H1 (cell line): Measurements from ENCODE around the gene KRT13. TPM values are rescaled to one million over a fixed set of nuclear protein-coding genes. Genes with fewer than 3 reads are reported as not detected.

Experiments
- CTCF ChIA-PET: fragments of 300-600 bp; sonication (Branson Sonifier 250); formaldehyde crosslinking; loops from one replicate; lab custom pipeline; 2021; ENCODE audit not compliant: partially characterized antibody; lab: Charles Lee
- POLR2A ChIA-PET: fragments of 300-600 bp; sonication (Branson Sonifier 250); formaldehyde crosslinking; loops from one replicate; lab custom pipeline; 2021; ENCODE audit warnings: inconsistent platforms; ENCODE audit not compliant: partially characterized antibody; lab: Charles Lee
- DNase-seq, 2 experiments: peaks; one replicate each; pipeline versions ENCODE4 v3.0.0 to v3.0.0-alpha.2; 2010 to 2022; ENCODE audit warnings: low spot score in 2 of 2, low read depth in 1 of 2, mixed read lengths in 1 of 2
- FAIRE-seq: peaks from 2 replicates; lab custom pipeline; 2011; peaks lifted over from hg19 to GRCh38; lab: Jason Lieb, UNC
- H2AFZ ChIP-seq: 2 replicates; pipeline ENCODE4 v1.8.1; 2012; ENCODE audit warnings: low read length, inconsistent platforms
- H2AK5ac ChIP-seq: 2 replicates; pipeline ENCODE4 v1.6.1; 2013; ENCODE audit warnings: low read depth, low read length
- H2BK120ac ChIP-seq: replicated peaks from 2 replicates; pipeline ENCODE3; 2013; ENCODE audit warnings: low read depth, low read length, inconsistent platforms
- H2BK12ac ChIP-seq: 2 replicates; pipeline ENCODE4 v1.6.1; 2013; ENCODE audit warnings: low read depth, low read length
- H2BK15ac ChIP-seq: 2 replicates; pipeline ENCODE4 v1.6.1; 2013; ENCODE audit warnings: low read length
- H2BK20ac ChIP-seq: 2 replicates; pipeline ENCODE4 v1.6.1; 2013; ENCODE audit warnings: low read length
- H2BK5ac ChIP-seq: 2 replicates; pipeline ENCODE4 v1.6.1; 2013; ENCODE audit warnings: low read depth, low read length
- H3K14ac ChIP-seq: 2 replicates; pipeline ENCODE4 v1.6.1; 2013; ENCODE audit warnings: inconsistent platforms; ENCODE audit not compliant: insufficient read length
- H3K18ac ChIP-seq: 2 replicates; pipeline ENCODE4 v1.6.1; 2013; ENCODE audit warnings: low read length; ENCODE audit errors: extremely low read depth
- H3K23ac ChIP-seq: 2 replicates; pipeline ENCODE4 v1.6.1; 2013; ENCODE audit warnings: inconsistent platforms; ENCODE audit not compliant: insufficient read length
- H3K23me2 ChIP-seq: 2 replicates; pipeline ENCODE4 v1.6.1; 2013; ENCODE audit warnings: low read depth, low read length
- H3K27ac ChIP-seq: 2 replicates; pipeline ENCODE4 v1.6.1; 2011; ENCODE audit warnings: low read depth, low read length, inconsistent platforms
- H3K27me3 ChIP-seq, 4 experiments: replicated peaks in 1 of 4; 1 replicate in 1 of 4; 2 replicates in 3 of 4; pipeline versions ENCODE4 v1.6.1 to v1.8.1; 2011 to 2013; ENCODE audit warnings: low read length in 3 of 4, mild to moderate bottlenecking in 3 of 4, inconsistent platforms in 2 of 4, mixed read lengths in 2 of 4, moderate library complexity in 1 of 4; ENCODE audit not compliant: control insufficient read depth in 3 of 4, insufficient read depth in 3 of 4; ENCODE audit errors: extremely low read depth in 1 of 4
- H3K36me3 ChIP-seq, 4 experiments: 2 replicates each; pipeline versions ENCODE4 v1.6.1 to v1.8.1; 2011 to 2013; ENCODE audit warnings: mild to moderate bottlenecking in 4 of 4, low read length in 3 of 4, moderate library complexity in 2 of 4, control low read depth in 1 of 4, inconsistent platforms in 1 of 4; ENCODE audit not compliant: insufficient read depth in 4 of 4, control insufficient read depth in 2 of 4
- H3K4ac ChIP-seq: replicated peaks from 2 replicates; pipeline ENCODE3; 2013; ENCODE audit warnings: low read length, low read depth, mixed read lengths, inconsistent platforms; ENCODE audit not compliant: insufficient read length
- H3K4me1 ChIP-seq, 4 experiments: replicated peaks in 1 of 4; 1 replicate in 1 of 4; 2 replicates in 3 of 4; pipeline versions ENCODE4 v1.6.1 to v1.8.1; 2011 to 2013; ENCODE audit warnings: low read length in 3 of 4, inconsistent platforms in 2 of 4, mixed read lengths in 1 of 4; ENCODE audit not compliant: insufficient read depth in 4 of 4, control insufficient read depth in 3 of 4
- H3K4me2 ChIP-seq, 2 experiments: 2 replicates each; pipeline versions ENCODE4 v1.6.1 to v1.8.1; 2011 to 2013; ENCODE audit warnings: low read depth in 2 of 2, low read length in 2 of 2, control low read depth in 1 of 2, inconsistent platforms in 1 of 2, mild to moderate bottlenecking in 1 of 2; ENCODE audit not compliant: insufficient read depth in 1 of 2
- H3K4me3 ChIP-seq, 4 experiments: fragments of 200-600, 300-600 bp in 1 of 4; sonication (generic), shearing (Covaris generic), sonication (Bioruptor Twin) in 1 of 4; 2 replicates each; pipeline versions ENCODE4 v1.5.1 to v1.8.1; 2011 to 2016; ENCODE audit warnings: low read length in 4 of 4, low read depth in 3 of 4, control low read depth in 2 of 4, inconsistent platforms in 2 of 4, mild to moderate bottlenecking in 2 of 4, mixed read lengths in 1 of 4, moderate library complexity in 1 of 4; ENCODE audit not compliant: insufficient read depth in 2 of 4; ENCODE audit errors: extremely low read depth in 1 of 4
- H3K56ac ChIP-seq: replicated peaks from 2 replicates; pipeline ENCODE3; 2013; ENCODE audit warnings: low read depth, mild to moderate bottlenecking, mixed read lengths, low read length, inconsistent platforms; ENCODE audit not compliant: insufficient read length
- H3K79me1 ChIP-seq: 2 replicates; pipeline ENCODE4 v1.6.1; 2013; ENCODE audit warnings: low read depth, low read length, control low read depth
- H3K79me2 ChIP-seq, 2 experiments: 2 replicates each; pipeline versions ENCODE4 v1.6.1 to v1.8.1; 2012 to 2013; ENCODE audit warnings: low read length in 2 of 2, mild to moderate bottlenecking in 2 of 2, inconsistent platforms in 1 of 2; ENCODE audit not compliant: insufficient read depth in 2 of 2, control insufficient read depth in 1 of 2
- H3K9ac ChIP-seq, 4 experiments: replicated peaks in 1 of 4; 1 replicate in 1 of 4; 2 replicates in 3 of 4; pipeline versions ENCODE4 v1.6.1 to v1.8.1; 2011 to 2013; ENCODE audit warnings: low read depth in 3 of 4, low read length in 3 of 4, control low read depth in 2 of 4, mild to moderate bottlenecking in 2 of 4, moderate library complexity in 2 of 4, inconsistent platforms in 1 of 4; ENCODE audit errors: extremely low read depth in 1 of 4
- H3K9me3 ChIP-seq, 2 experiments: 2 replicates each; pipeline versions ENCODE4 v1.6.1 to v1.8.1; 2012 to 2013; ENCODE audit warnings: mild to moderate bottlenecking in 2 of 2, moderate library complexity in 2 of 2, control low read depth in 1 of 2, inconsistent platforms in 1 of 2, low read depth in 1 of 2, low read length in 1 of 2, mixed read lengths in 1 of 2; ENCODE audit not compliant: insufficient read depth in 2 of 2
- H4K20me1 ChIP-seq, 2 experiments: replicated peaks in 1 of 2; 2 replicates each; pipeline versions ENCODE3 to v1.8.1; 2011 to 2013; ENCODE audit warnings: inconsistent platforms in 2 of 2, low read length in 2 of 2, mild to moderate bottlenecking in 1 of 2; ENCODE audit not compliant: insufficient read depth in 2 of 2, control insufficient read depth in 1 of 2
- H4K5ac ChIP-seq: 2 replicates; pipeline ENCODE4 v1.6.1; 2013; ENCODE audit warnings: low read length, low read depth, mixed read lengths, inconsistent platforms; ENCODE audit not compliant: insufficient read length
- H4K8ac ChIP-seq: 2 replicates; pipeline ENCODE4 v1.8.0; 2013; ENCODE audit warnings: mild to moderate bottlenecking, moderate library complexity, low read length, inconsistent platforms; ENCODE audit not compliant: insufficient read depth; ENCODE audit errors: extremely low read depth
- H4K91ac ChIP-seq: replicated peaks from 2 replicates; pipeline ENCODE3; 2013; ENCODE audit warnings: low read length, mixed read lengths, inconsistent platforms; ENCODE audit not compliant: insufficient read length
- HDAC2 ChIP-seq, 2 experiments: fragments of 300-600 bp in 1 of 2; sonication (generic) in 1 of 2; IDR thresholded peaks; 2 replicates each; pipeline ENCODE4 v1.6.1; 2011 to 2012; ENCODE audit warnings: low read depth in 2 of 2, low read length in 2 of 2, mild to moderate bottlenecking in 2 of 2, moderate library complexity in 2 of 2, borderline replicate concordance in 1 of 2, inconsistent platforms in 1 of 2
- KDM1A ChIP-seq: fragments of 200-600, 300-600 bp; sonication (generic); IDR thresholded peaks from 2 replicates; pipeline ENCODE4 v1.7.1; 2016; ENCODE audit warnings: mild to moderate bottlenecking, low read length, borderline replicate concordance
- TEAD4 ChIP-seq: IDR thresholded peaks from 2 replicates; pipeline ENCODE4 v1.6.1; 2012; ENCODE audit warnings: low read depth, low read length, inconsistent platforms, mixed read lengths
- WGBS, 2 experiments: shearing (Covaris generic) in 1 of 2; methylation state at CpG; one replicate each; pipeline versions ENCODE4 v1.1.6 to v1.1.7; 2013 to 2015; ENCODE audit warnings: low lambda C conversion rate in 2 of 2, mixed read lengths in 2 of 2, inconsistent platforms in 1 of 2, low coverage in 1 of 2, missing lambda C conversion rate in 1 of 2; ENCODE audit not compliant: insufficient replicate concordance in 2 of 2, insufficient coverage in 1 of 2, insufficient read length in 1 of 2; ENCODE audit errors: extremely low coverage in 1 of 2, missing lambda C conversion rate in 1 of 2; 5-methylcytosine and 5-hydroxymethylcytosine counted together
- polyA plus RNA-seq, 7 experiments: library from polyadenylated mRNA; depleted of rRNA in 3 of 7; stranded (reverse) in 5 of 7; unstranded in 2 of 7; fragments of >200 nt in 5 of 7; fragments of 200-250 nt in 2 of 7; gene quantifications; 1 replicate in 5 of 7; 2 replicates in 1 of 7; 4 replicates in 1 of 7; pipeline versions ENCODE4 v1.2.1 to v1.2.3, GENCODE V29; 2011 to 2013; ENCODE audit warnings: missing spikeins in 2 of 7, mixed read lengths in 2 of 7
- total RNA-seq: library from RNA; stranded (reverse); fragmentation: NEBNext Ultra II Directional; extraction: Animal tissue kit (Norgen Biotek cat#: 25700); gene quantifications from 2 replicates; pipeline ENCODE4 v1.2.1, GENCODE V29; 2021

Gene KRT13
- total and polyA plus RNA-seq, 2 of the 8 experiments (the other 6 are each of a cell fraction or from before 2014, with no cell fraction given) = 0.09 TPM; not detected in 1

DNA sequence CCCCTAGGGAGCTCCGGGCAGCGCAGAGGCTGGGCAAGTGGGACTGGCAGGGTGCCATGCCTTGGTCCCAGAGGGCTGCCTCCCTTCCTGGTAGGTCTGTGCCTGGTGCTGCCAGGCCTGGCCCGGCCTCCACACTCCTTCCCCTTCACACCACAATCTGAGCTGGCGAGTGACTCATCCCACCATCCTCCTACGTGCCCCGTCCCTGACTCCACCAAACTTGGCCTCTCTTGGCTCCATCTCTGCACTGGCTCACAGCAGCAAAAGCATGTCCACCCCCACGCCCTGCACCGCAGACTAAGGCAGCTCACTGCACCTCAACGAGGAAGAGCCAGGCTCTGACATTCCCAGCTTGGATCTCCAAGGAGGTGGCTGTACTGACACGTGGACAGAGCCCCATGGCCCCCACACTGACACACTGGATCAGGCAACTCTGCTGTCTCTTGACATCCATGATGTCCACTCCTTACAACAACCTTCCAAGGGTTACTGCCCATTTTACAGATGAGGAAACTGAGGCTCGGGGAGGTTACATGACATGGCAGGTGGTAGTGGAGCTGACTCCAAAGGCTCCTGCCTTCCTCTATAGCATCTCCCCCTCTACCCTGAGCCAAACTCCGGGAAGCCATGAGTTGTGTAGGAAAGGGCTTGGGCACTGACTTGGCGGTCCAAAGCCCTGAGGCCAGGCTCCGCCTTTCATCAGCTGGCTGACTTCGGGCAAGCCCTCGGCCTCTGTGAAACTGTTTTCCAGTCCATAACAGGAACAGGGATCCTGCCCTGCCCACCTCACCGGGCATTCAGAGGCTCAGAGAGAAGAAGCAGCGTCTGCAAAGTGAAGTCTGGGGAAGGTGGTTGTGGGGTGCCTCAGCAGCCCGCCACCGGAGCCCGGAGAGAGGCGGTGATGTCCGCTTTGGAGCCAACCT lies 42.8 kb upstream of the KRT13 start:
- peak overlapping the region; percentile 88; the same call in 1 of the 2 replicates for H2AFZ ChIP-seq

More for the DNA sequence above, 42.8 kb upstream of the KRT13 start:
- H3K9me3 ChIP-seq = no peaks in the 10 kb centered on the region; a peak in 1 of 4 replicates
- H3K4me3 ChIP-seq = peak overlapping the region in 1 of 4 experiments; percentile 43; a peak in 4 of 8 replicates
- no peak overlapping the region for H2BK120ac ChIP-seq
- no peak for FAIRE-seq
- peak overlapping the region; percentile 11; the same call in 1 of the 2 replicates for H2AK5ac ChIP-seq
- no peaks in the 10 kb centered on the region for H3K36me3 ChIP-seq
- H3K27ac ChIP-seq = 0 out of 2 replicates have a peak overlapping the region, but pooled peaks have one; percentile 26
- no peak overlapping the region for H3K14ac ChIP-seq
- H2BK5ac ChIP-seq = peak overlapping the region; percentile 73; the same call in 1 of the 2 replicates
- no peaks in the 10 kb centered on the region for H3K79me2 ChIP-seq
- no peak for DNase-seq
- H4K8ac ChIP-seq = peak overlapping the region; percentile 60
- H4K5ac ChIP-seq = no peak overlapping the region
- H2BK20ac ChIP-seq = peak overlapping the region; percentile 97
- H3K56ac ChIP-seq = no peak overlapping the region
- TF ChIP-seq HDAC2 (IDR thresholded peaks at IDR 0.05; ENCODE audit: borderline replicate concordance in 1 of 2, low read depth in 2 of 2, low read length in 2 of 2) (no peak), TEAD4 (no peak), KDM1A (0 out of 2 replicates have a peak, but pooled peaks have one; percentile 69)
- peak overlapping the region; percentile 13 for H3K4ac ChIP-seq
- no peaks in the 10 kb centered on the region for H3K79me1 ChIP-seq
- H3K18ac ChIP-seq = peak overlapping the region; percentile 75
- H3K27me3 ChIP-seq = no peaks in the 10 kb centered on the region; a peak in 2 of 7 replicates
- H3K9ac ChIP-seq = 0 out of 7 replicates have a peak overlapping the region, but pooled peaks of 1 of the 4 experiments have one; percentile 9
- peak overlapping the region in 1 of 2 experiments; percentile 59; a peak in 3 of 4 replicates for H3K4me2 ChIP-seq
- H3K23ac ChIP-seq = no peak overlapping the region
- H4K20me1 ChIP-seq = no peaks in the 10 kb centered on the region
- peak overlapping the region; percentile 82 for H2BK15ac ChIP-seq
- 81% methylated on average over 17 of the region's 23 CpGs; no CpG with 5 or more reads in 1 of the 2 experiments for WGBS, 2 experiments
- POLR2A ChIA-PET = interaction anchor here (0.6 to 16.2 kb wide), 13 partner anchors 11 to 141 kb away, joined by 3 to 293 read pairs (median 5); partner anchors contain the start of genes EIF1 and KRT19
- no peaks in the 10 kb centered on the region; the same call in 1 of the 2 replicates for H3K23me2 ChIP-seq
- H2BK12ac ChIP-seq = peak overlapping the region; percentile 99
- CTCF ChIA-PET = interaction anchor here (0.6 to 21.2 kb wide), 77 partner anchors 8 to 739 kb away, joined by 3 to 492 read pairs (median 6); partner anchors contain the start of genes EIF1, KRT13, KRT15 and KRT16
- H4K91ac ChIP-seq = peak overlapping the region; percentile 59
- peaks cover 8 to 24% (median 13%) of the 10 kb centered on the region in 4 experiments for H3K4me1 ChIP-seq
